Measurements from ENCODE around the gene ABHD12.

ABHD12 gene

GRCh38 chr20:25277941-25278521 is 112.6 kb downstream of the ABHD12 start:
- H3K4me1 ChIP-seq (ENCODE audit: insufficient read depth, low read length) = no peaks in the 10 kb centered on the region
- H3K27ac ChIP-seq (ENCODE audit: low read length) = no peak overlapping the region
- DNase-seq (no peak), ATAC-seq (ENCODE audit: insufficient read depth, low read depth) (no peak)
- H3K4me3 ChIP-seq (ENCODE audit: low read depth in 1 of 2, low read length in 2 of 2) = no peak overlapping the region
- no peak overlapping the region for H3K4me2 ChIP-seq (ENCODE audit: insufficient read depth, low read length)
- peaks cover 99% of the 10 kb centered on the region for H3K36me3 ChIP-seq (ENCODE audit: insufficient read depth, low read length)
- H3K79me2 ChIP-seq (ENCODE audit: insufficient read depth, low read length) = no peaks in the 10 kb centered on the region
- H3K9ac ChIP-seq (ENCODE audit: low read depth, low read length) = no peak overlapping the region
- H3K27me3 ChIP-seq (ENCODE audit: insufficient read depth, low read length, poor library complexity) = no peaks in the 10 kb centered on the region
- H3K9me3 ChIP-seq (ENCODE audit: insufficient read depth, low read length, severe bottlenecking) = no peaks in the 10 kb centered on the region
- H2AFZ ChIP-seq (ENCODE audit: low read depth, low read length) = no peak overlapping the region
- peaks cover 11% of the 10 kb centered on the region for H4K20me1 ChIP-seq (ENCODE audit: insufficient read depth, low read length)
- TF ChIP-seq CTCF (IDR thresholded peaks at IDR 0.05; ENCODE audit: borderline replicate concordance, extremely low read depth, low read length, poor library complexity, severe bottlenecking) = no peak
- no peak for TF ChIP-seq EZH2 (IDR thresholded peaks at IDR 0.05; ENCODE audit: borderline replicate concordance, low read depth, low read length, severe bottlenecking)

GRCh38 chr20:25277051-25277801 is 113.4 kb downstream of the ABHD12 start:
- no peak for DNase-seq
- no peak overlapping the region for H3K4me2 ChIP-seq (ENCODE audit: insufficient read depth, low read length)
- ATAC-seq (ENCODE audit: insufficient read depth, low read depth) = no peak
- peaks cover 99% of the 10 kb centered on the region for H3K36me3 ChIP-seq (ENCODE audit: insufficient read depth, low read length)
- H3K79me2 ChIP-seq (ENCODE audit: insufficient read depth, low read length) = no peaks in the 10 kb centered on the region
- no peaks in the 10 kb centered on the region for H3K4me1 ChIP-seq (ENCODE audit: insufficient read depth, low read length)
- H4K20me1 ChIP-seq (ENCODE audit: insufficient read depth, low read length) = peaks cover 11% of the 10 kb centered on the region
- H3K9ac ChIP-seq (ENCODE audit: low read depth, low read length) = no peak overlapping the region
- TF ChIP-seq EZH2 (IDR thresholded peaks at IDR 0.05; ENCODE audit: borderline replicate concordance, low read depth, low read length, severe bottlenecking) = no peak
- TF ChIP-seq CTCF (IDR thresholded peaks at IDR 0.05; ENCODE audit: borderline replicate concordance, extremely low read depth, low read length, poor library complexity, severe bottlenecking) = no peak
- H2AFZ ChIP-seq (ENCODE audit: low read depth, low read length) = no peak overlapping the region
- no peak overlapping the region for H3K4me3 ChIP-seq (ENCODE audit: low read depth in 1 of 2, low read length in 2 of 2)
- H3K27ac ChIP-seq (ENCODE audit: low read length) = no peak overlapping the region
- no peaks in the 10 kb centered on the region for H3K9me3 ChIP-seq (ENCODE audit: insufficient read depth, low read length, severe bottlenecking)
- H3K27me3 ChIP-seq (ENCODE audit: insufficient read depth, low read length, poor library complexity) = no peaks in the 10 kb centered on the region

GRCh38 chr20:25276533-25277050 is 114.0 kb downstream of the ABHD12 start:
- no peak for DNase-seq
- H3K27ac ChIP-seq (ENCODE audit: low read length) = no peak overlapping the region

More at GRCh38 chr20:25276533-25277050, 114.0 kb downstream of the ABHD12 start:
- Histone ChIP-seq H3K9me3 (ENCODE audit: insufficient read depth, low read length, severe bottlenecking) (no peaks in the 10 kb centered on the region), H3K4me1 (ENCODE audit: insufficient read depth, low read length) (no peaks in the 10 kb centered on the region), H3K4me2 (ENCODE audit: insufficient read depth, low read length) (no peak overlapping the region), H3K79me2 (ENCODE audit: insufficient read depth, low read length) (no peaks in the 10 kb centered on the region), H3K4me3 (ENCODE audit: low read depth in 1 of 2, low read length in 2 of 2) (no peak overlapping the region), H3K36me3 (ENCODE audit: insufficient read depth, low read length) (peaks cover 99% of the 10 kb centered on the region), H3K9ac (ENCODE audit: low read depth, low read length) (no peak overlapping the region), H4K20me1 (ENCODE audit: insufficient read depth, low read length) (peaks cover 14% of the 10 kb centered on the region), H2AFZ (ENCODE audit: low read depth, low read length) (no peak overlapping the region), H3K27me3 (ENCODE audit: insufficient read depth, low read length, poor library complexity) (no peaks in the 10 kb centered on the region)
- ATAC-seq (ENCODE audit: insufficient read depth, low read depth) = no peak
- TF ChIP-seq EZH2 (IDR thresholded peaks at IDR 0.05; ENCODE audit: borderline replicate concordance, low read depth, low read length, severe bottlenecking) (no peak), CTCF (IDR thresholded peaks at IDR 0.05; ENCODE audit: borderline replicate concordance, extremely low read depth, low read length, poor library complexity, severe bottlenecking) (no peak)

Measured in DND-41 (cell line).